Measurements from ENCODE around the gene SPACA4.
"Not testable (repeated sequence)": the region's sequence is repeated elsewhere in the genome, so short reads cannot be mapped to it uniquely, and the experiment has no call there.

DNA sequence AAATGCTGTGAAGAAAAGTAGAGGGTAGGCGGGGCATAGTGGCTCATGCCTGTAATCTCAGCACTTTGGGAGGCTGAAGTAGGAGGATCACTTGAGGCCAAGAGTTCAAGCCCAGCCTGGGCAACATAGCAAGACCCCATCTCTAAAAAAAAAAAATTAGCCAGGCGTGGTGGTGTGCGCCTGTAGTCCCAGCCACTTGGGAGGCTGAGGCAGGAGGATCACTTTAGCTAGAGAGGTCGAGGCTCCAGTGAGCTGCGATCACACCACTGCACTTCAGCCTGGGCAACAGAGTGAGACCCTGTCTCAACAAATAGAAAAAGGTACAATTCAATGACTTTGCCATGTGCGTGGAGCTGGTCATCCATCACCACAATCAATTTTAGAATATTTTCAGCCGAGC is 28.6 kb upstream of the SPACA4 start:
- TF ChIP-seq, protein P1, sequence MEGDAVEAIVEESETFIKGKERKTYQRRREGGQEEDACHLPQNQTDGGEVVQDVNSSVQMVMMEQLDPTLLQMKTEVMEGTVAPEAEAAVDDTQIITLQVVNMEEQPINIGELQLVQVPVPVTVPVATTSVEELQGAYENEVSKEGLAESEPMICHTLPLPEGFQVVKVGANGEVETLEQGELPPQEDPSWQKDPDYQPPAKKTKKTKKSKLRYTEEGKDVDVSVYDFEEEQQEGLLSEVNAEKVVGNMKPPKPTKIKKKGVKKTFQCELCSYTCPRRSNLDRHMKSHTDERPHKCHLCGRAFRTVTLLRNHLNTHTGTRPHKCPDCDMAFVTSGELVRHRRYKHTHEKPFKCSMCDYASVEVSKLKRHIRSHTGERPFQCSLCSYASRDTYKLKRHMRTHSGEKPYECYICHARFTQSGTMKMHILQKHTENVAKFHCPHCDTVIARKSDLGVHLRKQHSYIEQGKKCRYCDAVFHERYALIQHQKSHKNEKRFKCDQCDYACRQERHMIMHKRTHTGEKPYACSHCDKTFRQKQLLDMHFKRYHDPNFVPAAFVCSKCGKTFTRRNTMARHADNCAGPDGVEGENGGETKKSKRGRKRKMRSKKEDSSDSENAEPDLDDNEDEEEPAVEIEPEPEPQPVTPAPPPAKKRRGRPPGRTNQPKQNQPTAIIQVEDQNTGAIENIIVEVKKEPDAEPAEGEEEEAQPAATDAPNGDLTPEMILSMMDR (conservative IDR thresholded peaks at IDR 0.05; ENCODE audit: low read depth, low read length) = not testable (repeated sequence)
- not testable (repeated sequence) for TF ChIP-seq RAD21 (IDR thresholded peaks at IDR 0.05; ENCODE audit: low read length); MXI1 (IDR thresholded peaks at IDR 0.05; ENCODE audit: borderline replicate concordance, low read depth, low read length); POLR2A (IDR thresholded peaks at IDR 0.05; ENCODE audit: low read depth, low read length); SMC3 (IDR thresholded peaks at IDR 0.05; ENCODE audit: low read depth, low read length); RFX5 (IDR thresholded peaks at IDR 0.05; ENCODE audit: low read depth, low read length)
- TF ChIP-seq, protein P2, sequence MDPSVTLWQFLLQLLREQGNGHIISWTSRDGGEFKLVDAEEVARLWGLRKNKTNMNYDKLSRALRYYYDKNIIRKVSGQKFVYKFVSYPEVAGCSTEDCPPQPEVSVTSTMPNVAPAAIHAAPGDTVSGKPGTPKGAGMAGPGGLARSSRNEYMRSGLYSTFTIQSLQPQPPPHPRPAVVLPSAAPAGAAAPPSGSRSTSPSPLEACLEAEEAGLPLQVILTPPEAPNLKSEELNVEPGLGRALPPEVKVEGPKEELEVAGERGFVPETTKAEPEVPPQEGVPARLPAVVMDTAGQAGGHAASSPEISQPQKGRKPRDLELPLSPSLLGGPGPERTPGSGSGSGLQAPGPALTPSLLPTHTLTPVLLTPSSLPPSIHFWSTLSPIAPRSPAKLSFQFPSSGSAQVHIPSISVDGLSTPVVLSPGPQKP (IDR thresholded peaks at IDR 0.05; ENCODE audit: borderline replicate concordance, low read depth, low read length) = not testable (repeated sequence)
- TF ChIP-seq, protein P3, sequence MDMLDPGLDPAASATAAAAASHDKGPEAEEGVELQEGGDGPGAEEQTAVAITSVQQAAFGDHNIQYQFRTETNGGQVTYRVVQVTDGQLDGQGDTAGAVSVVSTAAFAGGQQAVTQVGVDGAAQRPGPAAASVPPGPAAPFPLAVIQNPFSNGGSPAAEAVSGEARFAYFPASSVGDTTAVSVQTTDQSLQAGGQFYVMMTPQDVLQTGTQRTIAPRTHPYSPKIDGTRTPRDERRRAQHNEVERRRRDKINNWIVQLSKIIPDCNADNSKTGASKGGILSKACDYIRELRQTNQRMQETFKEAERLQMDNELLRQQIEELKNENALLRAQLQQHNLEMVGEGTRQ (IDR thresholded peaks at IDR 0.05; ENCODE audit: low read depth, low read length) = not testable (repeated sequence)
